PC-9 (cell line): ENCODE measurements around the gene CACNB4. TPM values are rescaled to one million over a fixed set of nuclear protein-coding genes. Genes with fewer than 3 reads are reported as not detected.
"Not testable (repeated sequence)": the region's sequence is repeated elsewhere in the genome, so short reads cannot be mapped to it uniquely, and the experiment has no call there.

Experiments used
- BruUV-seq: library from RNA; stranded (reverse); fragments of 400-500 nt; replicated peaks from 2 replicates; lab custom pipeline; 2021; lab: Mats Ljungman, UMichigan
- CTCF ChIA-PET: fragments of 300-600 bp; sonication (Branson Sonifier 250); formaldehyde crosslinking; loops from one replicate; lab custom pipeline; 2022; ENCODE audit warnings: antibody characterized with exemption; lab: Charles Lee
- POLR2A ChIA-PET: fragments of 300-600 bp; sonication (Branson Sonifier 250); formaldehyde crosslinking; loops from one replicate; lab custom pipeline; 2022; ENCODE audit warnings: antibody characterized with exemption; ENCODE audit not compliant: unreplicated experiment; lab: Charles Lee
- DNase-seq, 2 experiments: peaks; one replicate each; pipeline versions ENCODE4 v3.0.0 to v3.0.0-alpha.2; 2015 to 2022; ENCODE audit warnings: mixed read lengths in 1 of 2
- H2AFZ ChIP-seq: fragments of 200-600 bp; sonication (generic); 2 replicates; pipeline ENCODE4 v1.8.1; 2017; ENCODE audit warnings: antibody characterized with exemption
- H3F3A ChIP-seq: fragments of 200-600 bp; sonication (generic); 2 replicates; pipeline ENCODE4 v1.8.1; 2017; ENCODE audit warnings: antibody characterized with exemption, mild to moderate bottlenecking, low read depth; ENCODE audit not compliant: insufficient read depth
- H3K27ac ChIP-seq: fragments of 200-600 bp; sonication (generic); 2 replicates; pipeline ENCODE4 v1.6.1; 2016; ENCODE audit warnings: mixed run types
- H3K27me3 ChIP-seq: fragments of 200-600 bp; sonication (generic); 2 replicates; pipeline ENCODE4 v1.6.1; 2016; ENCODE audit warnings: low read depth, mixed run types; ENCODE audit not compliant: insufficient read depth
- H3K36me3 ChIP-seq: fragments of 200-600 bp; sonication (generic); 2 replicates; pipeline ENCODE4 v1.6.1; 2016; ENCODE audit warnings: low read depth, mixed run types
- H3K4me1 ChIP-seq: fragments of 200-600 bp; sonication (generic); replicated peaks from 2 replicates; pipeline ENCODE4 v1.6.1; 2016; ENCODE audit warnings: mixed run types; ENCODE audit not compliant: insufficient read depth
- H3K4me2 ChIP-seq: fragments of 200-600 bp; sonication (generic); 2 replicates; pipeline ENCODE4 v1.6.1; 2017; ENCODE audit warnings: mixed run types
- H3K4me3 ChIP-seq: fragments of 200-600 bp; sonication (generic); 2 replicates; pipeline ENCODE4 v1.6.1; 2016; ENCODE audit warnings: mixed run types
- H3K79me2 ChIP-seq: fragments of 200-600 bp; sonication (generic); 2 replicates; pipeline ENCODE4 v1.6.1; 2017; ENCODE audit warnings: low read depth, mixed run types
- H3K9me2 ChIP-seq: fragments of 200-600 bp; sonication (generic); 2 replicates; pipeline ENCODE4 v1.8.1; 2017; ENCODE audit warnings: mild to moderate bottlenecking; ENCODE audit not compliant: insufficient read depth
- H3K9me3 ChIP-seq: fragments of 200-600 bp; sonication (generic); 2 replicates; pipeline ENCODE4 v1.8.1; 2016; ENCODE audit warnings: low read depth; ENCODE audit not compliant: insufficient read depth
- H4K20me1 ChIP-seq: fragments of 200-600 bp; sonication (generic); 2 replicates; pipeline ENCODE4 v1.8.1; 2017; ENCODE audit not compliant: insufficient read depth
- EZH2 ChIP-seq: fragments of 200-600 bp; sonication (generic); IDR thresholded peaks from 2 replicates; pipeline ENCODE4 v1.8.0; 2017; ENCODE audit warnings: antibody characterized with exemption, low read depth
- intact Hi-C: fragments of 100-400 bp; cut with micrococcal nuclease; formaldehyde crosslinking; loops from one replicate; pipeline ENCODE4 v1.10.0; 2022; ENCODE audit not compliant: unreplicated experiment
- total RNA-seq: library from RNA; stranded (reverse); gene quantifications from 2 replicates; pipeline ENCODE4 v1.2.3, GENCODE V29; 2021
- TF ChIP-seq, protein P1 (sequence below): fragments of 200-600 bp; sonication (generic); conservative IDR thresholded peaks from 2 replicates; pipeline ENCODE4 v1.6.1; 2017; ENCODE audit warnings: mixed run types, antibody characterized with exemption, mild to moderate bottlenecking, moderate library complexity

Gene CACNB4
- total RNA-seq, 1 experiment from 2014 or later: 0.98 TPM

DNA sequence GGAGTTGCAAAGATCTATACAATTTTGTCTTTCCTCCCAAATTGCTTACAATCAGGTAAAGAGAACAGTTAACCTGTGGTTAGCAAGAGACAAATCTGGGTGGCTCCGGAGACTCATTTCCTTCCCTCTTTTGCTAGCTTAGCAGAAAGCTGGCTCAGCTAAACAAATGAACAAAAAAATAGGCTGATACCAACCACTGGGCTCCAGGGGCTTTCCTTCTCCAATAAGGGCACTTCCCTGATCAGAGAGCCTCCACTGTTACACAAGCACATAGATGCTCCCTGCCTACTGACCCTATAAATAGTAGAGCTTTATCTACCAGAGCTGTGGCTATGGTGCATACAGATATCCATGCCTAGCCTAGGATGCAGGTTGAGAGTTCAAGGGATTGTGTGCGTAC lies 180.5 kb downstream of the CACNB4 start:
- no peak overlapping the region for H3K4me3 ChIP-seq
- POLR2A ChIA-PET: no interaction called here
- no peaks in the 10 kb centered on the region for H3K79me2 ChIP-seq
- no peaks in the 10 kb centered on the region for H3K9me2 ChIP-seq
- H3K36me3 ChIP-seq: no peaks in the 10 kb centered on the region
- H4K20me1 ChIP-seq: no peaks in the 10 kb centered on the region
- H2AFZ ChIP-seq: no peak overlapping the region
- H3K9me3 ChIP-seq: no peaks in the 10 kb centered on the region
- H3K4me1 ChIP-seq: no peaks in the 10 kb centered on the region
- CTCF ChIA-PET: no interaction called here
- H3K27me3 ChIP-seq: no peaks in the 10 kb centered on the region
- no peak for TF ChIP-seq EZH2
- TF ChIP-seq, protein P1, sequence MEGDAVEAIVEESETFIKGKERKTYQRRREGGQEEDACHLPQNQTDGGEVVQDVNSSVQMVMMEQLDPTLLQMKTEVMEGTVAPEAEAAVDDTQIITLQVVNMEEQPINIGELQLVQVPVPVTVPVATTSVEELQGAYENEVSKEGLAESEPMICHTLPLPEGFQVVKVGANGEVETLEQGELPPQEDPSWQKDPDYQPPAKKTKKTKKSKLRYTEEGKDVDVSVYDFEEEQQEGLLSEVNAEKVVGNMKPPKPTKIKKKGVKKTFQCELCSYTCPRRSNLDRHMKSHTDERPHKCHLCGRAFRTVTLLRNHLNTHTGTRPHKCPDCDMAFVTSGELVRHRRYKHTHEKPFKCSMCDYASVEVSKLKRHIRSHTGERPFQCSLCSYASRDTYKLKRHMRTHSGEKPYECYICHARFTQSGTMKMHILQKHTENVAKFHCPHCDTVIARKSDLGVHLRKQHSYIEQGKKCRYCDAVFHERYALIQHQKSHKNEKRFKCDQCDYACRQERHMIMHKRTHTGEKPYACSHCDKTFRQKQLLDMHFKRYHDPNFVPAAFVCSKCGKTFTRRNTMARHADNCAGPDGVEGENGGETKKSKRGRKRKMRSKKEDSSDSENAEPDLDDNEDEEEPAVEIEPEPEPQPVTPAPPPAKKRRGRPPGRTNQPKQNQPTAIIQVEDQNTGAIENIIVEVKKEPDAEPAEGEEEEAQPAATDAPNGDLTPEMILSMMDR: no peak
- H3K4me2 ChIP-seq: no peak overlapping the region
- BruUV-seq: no TSS peak
- intact Hi-C loops: no loop called here
- DNase-seq: no peak
- H3F3A ChIP-seq: peaks cover 6% of the 10 kb centered on the region; the same call in 1 of the 2 replicates
- no peak overlapping the region for H3K27ac ChIP-seq

DNA sequence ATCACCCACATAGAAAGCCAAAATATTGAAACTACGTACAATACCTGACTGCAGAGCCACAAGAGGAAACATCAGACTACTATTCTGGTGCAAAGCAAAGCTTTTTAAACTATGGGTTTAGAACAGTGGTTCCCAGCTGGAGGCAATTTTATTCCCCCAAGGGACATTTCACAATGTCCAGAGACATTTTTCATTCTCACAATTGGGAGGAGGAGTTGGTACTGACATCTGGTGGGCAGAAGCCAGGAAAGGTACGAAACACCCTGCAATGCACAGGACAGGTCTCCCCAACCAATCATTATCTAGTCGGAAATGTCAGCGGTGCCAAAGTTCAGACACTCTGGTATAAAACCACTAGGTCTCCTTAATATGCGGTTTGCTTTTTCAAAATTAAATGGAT lies 182.2 kb downstream of the CACNB4 start:
- CTCF ChIA-PET: no interaction called here
- H3K9me3 ChIP-seq: no peaks in the 10 kb centered on the region
- intact Hi-C loops: no loop called here

DNA sequence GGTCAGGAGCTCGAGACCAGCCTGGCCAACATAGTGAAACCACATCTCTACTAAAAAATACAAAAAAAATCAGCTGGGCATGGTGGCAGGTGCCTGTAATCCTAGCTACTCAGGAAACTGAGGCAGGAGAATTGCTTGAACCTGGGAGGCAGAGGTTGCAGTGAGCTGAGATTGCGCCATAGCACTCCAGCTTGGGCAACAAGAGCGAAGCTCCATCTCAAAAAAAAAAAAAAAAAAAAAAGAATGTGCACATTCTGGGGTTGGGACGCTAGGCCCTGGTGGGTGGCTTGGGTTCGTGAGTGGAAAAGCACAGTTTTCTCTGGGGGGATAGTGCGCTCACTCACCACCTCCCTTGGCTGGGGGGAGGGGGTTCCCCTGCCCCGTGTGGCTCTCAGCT lies 183.2 kb downstream of the CACNB4 start:
- H3K36me3 ChIP-seq, H3K27me3 ChIP-seq, intact Hi-C loops, BruUV-seq, H4K20me1 ChIP-seq, H3K9me2 ChIP-seq, CTCF ChIA-PET, POLR2A ChIA-PET, H3K9me3 ChIP-seq, H3F3A ChIP-seq, H3K4me1 ChIP-seq, H2AFZ ChIP-seq, H3K4me3 ChIP-seq, H3K4me2 ChIP-seq, H3K79me2 ChIP-seq, H3K27ac ChIP-seq, DNase-seq: not testable (repeated sequence)

More for the DNA sequence above, 182.2 kb downstream of the CACNB4 start:
- Histone ChIP-seq H3K4me1 (no peaks in the 10 kb centered on the region), H3K36me3 (no peaks in the 10 kb centered on the region), H2AFZ (no peak overlapping the region), H3K4me2 (no peak overlapping the region), H3K4me3 (no peak overlapping the region), H3F3A (no peaks in the 10 kb centered on the region), H3K27ac (no peak overlapping the region), H3K9me2 (no peaks in the 10 kb centered on the region), H3K27me3 (no peaks in the 10 kb centered on the region), H3K79me2 (no peaks in the 10 kb centered on the region), H4K20me1 (no peaks in the 10 kb centered on the region)
- POLR2A ChIA-PET: no interaction called here
- TF ChIP-seq, protein P1: no peak
- no peak for TF ChIP-seq EZH2
- no TSS peak for BruUV-seq
- no peak for DNase-seq

DNA sequence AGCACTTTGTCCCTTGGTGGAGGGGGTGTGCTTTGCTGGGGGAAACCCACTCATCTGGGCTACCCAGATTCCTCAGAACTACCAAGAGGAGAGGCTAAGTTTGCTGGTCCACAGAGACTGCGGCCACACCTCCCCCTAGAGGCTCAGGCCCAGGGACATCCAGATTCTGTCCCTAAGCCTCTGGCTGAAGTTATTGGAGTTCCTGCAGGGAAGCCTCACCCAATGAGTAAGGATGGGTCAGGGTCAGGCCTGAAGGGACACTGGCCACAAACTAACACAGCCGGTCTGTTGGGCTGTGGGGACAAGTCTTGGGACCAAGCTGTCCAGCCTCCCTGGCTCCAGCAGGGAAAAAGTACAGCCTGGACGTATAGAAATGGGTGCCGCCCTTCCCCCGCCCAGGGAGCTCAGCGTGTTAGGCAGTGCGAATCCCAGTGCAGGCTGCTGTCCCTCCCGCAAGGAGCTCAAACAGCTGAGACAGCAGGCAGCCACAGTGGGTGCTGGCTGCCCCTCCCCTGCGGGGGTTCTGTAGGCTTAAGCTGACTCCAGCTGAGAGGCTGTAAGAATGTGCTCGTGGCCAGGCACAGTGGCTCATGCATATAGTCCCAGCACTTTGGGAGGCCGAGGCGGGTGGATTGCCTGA lies 183.7 kb downstream of the CACNB4 start:
- Histone ChIP-seq H3K27me3 (no peaks in the 10 kb centered on the region), H3K79me2 (no peaks in the 10 kb centered on the region), H3K36me3 (no peaks in the 10 kb centered on the region), H3K4me2 (no peak overlapping the region), H3K4me3 (no peak overlapping the region), H3K27ac (no peak overlapping the region), H3F3A (no peaks in the 10 kb centered on the region), H4K20me1 (no peaks in the 10 kb centered on the region), H2AFZ (no peak overlapping the region), H3K9me3 (no peaks in the 10 kb centered on the region), H3K4me1 (no peaks in the 10 kb centered on the region), H3K9me2 (no peaks in the 10 kb centered on the region)
- ChIA-PET CTCF (no interaction called here), POLR2A (no interaction called here)
- intact Hi-C loops: no loop called here
- no TSS peak for BruUV-seq
- no peak for DNase-seq
- no peak for TF ChIP-seq EZH2
- TF ChIP-seq, protein P1: no peak
